CD1c-positive myeloid dendritic cell (primary cell): ENCODE measurements around the gene TRIM63.
A peak's percentile ranks its signal among the peaks of the same experiment; 100 is the strongest.

Source experiments
- DNase-seq: peaks from one replicate; pipeline ENCODE4 v3.0.0-alpha.2; 2016; ENCODE audit errors: extremely low spot score

TRIM63 gene

GRCh38 chr1:26057189-26057588, 10.2 kb downstream of the TRIM63 start:
- no peak for DNase-seq

- no peak for DNase-seq
Measured at GRCh38 chr1:26055041-26055440, 12.4 kb downstream of the TRIM63 start.

GRCh38 chr1:26053718-26054560, 13.5 kb downstream of the TRIM63 start:
- DNase-seq: peak; percentile 13

- no peak for DNase-seq
Measured at GRCh38 chr1:26050248-26050640, 17.2 kb downstream of the TRIM63 start.

GRCh38 chr1:26049531-26050247, 17.7 kb downstream of the TRIM63 start:
- DNase-seq: no peak

GRCh38 chr1:26047278-26047874, 20.1 kb downstream of the TRIM63 start:
- DNase-seq: no peak

GRCh38 chr1:26046246-26047095, 21.0 kb downstream of the TRIM63 start:
- no peak for DNase-seq

- no peak for DNase-seq
Measured at GRCh38 chr1:26045722-26046245, 21.6 kb downstream of the TRIM63 start, which contains the start of gene SLC30A2. SLC30A2 (minus strand) TSS chr1:26046118; CDS start chr1:26045896, 222 bp downstream.

- DNase-seq: no peak
Measured at GRCh38 chr1:26044971-26045721, 22.3 kb downstream of the TRIM63 start.

- DNase-seq: no peak
Measured at GRCh38 chr1:26044414-26044813, 23.0 kb downstream of the TRIM63 start.

- DNase-seq: no peak
Measured at GRCh38 chr1:26043765-26044164, 23.7 kb downstream of the TRIM63 start.

- no peak for DNase-seq
Measured at GRCh38 chr1:26041978-26042377, 25.5 kb downstream of the TRIM63 start.

- DNase-seq: no peak
Measured at GRCh38 chr1:26041401-26041800, 26.0 kb downstream of the TRIM63 start.

- no peak for DNase-seq
Measured at GRCh38 chr1:26038904-26039303, 28.5 kb downstream of the TRIM63 start.

GRCh38 chr1:26038477-26038876, 29.0 kb downstream of the TRIM63 start:
- no peak for DNase-seq

- DNase-seq: no peak
Measured at GRCh38 chr1:26037904-26038303, 29.5 kb downstream of the TRIM63 start.

GRCh38 chr1:26036756-26037281, 30.6 kb downstream of the TRIM63 start:
- no peak for DNase-seq

GRCh38 chr1:26035959-26036755, 31.3 kb downstream of the TRIM63 start:
- DNase-seq: peak; percentile 85

GRCh38 chr1:26035203-26035958, 32.0 kb downstream of the TRIM63 start:
- DNase-seq: peak; percentile 95
